ENCODE results near the gene SDK1. TPM values are rescaled to one million over a fixed set of nuclear protein-coding genes. Genes with fewer than 3 reads are reported as not detected.
A peak's percentile ranks its signal among the peaks of the same experiment; 100 is the strongest.

The SDK1 gene
- total RNA-seq, 1 experiment from 2014 or later = 20.0 TPM

GRCh38 chr7:3267966-3268690, 32.9 kb upstream of the SDK1 start:
- intact Hi-C loops (cut with micrococcal nuclease; ENCODE audit: unreplicated experiment) = no loop called here
- Mint-ChIP-seq H3K4me3 (ENCODE audit: low read depth, unreplicated experiment) (no peak overlapping the region), H3K27ac (ENCODE audit: unreplicated experiment) (no peak overlapping the region), H3K36me3 (ENCODE audit: insufficient read depth, unreplicated experiment) (no peaks in the 10 kb centered on the region), H3K9me3 (ENCODE audit: low read depth, unreplicated experiment) (no peaks in the 10 kb centered on the region), H3K27me3 (ENCODE audit: unreplicated experiment) (peaks cover 19% of the 10 kb centered on the region), H3K4me1 (ENCODE audit: low read depth, unreplicated experiment) (peaks cover 8% of the 10 kb centered on the region)
- CTCF ChIA-PET = interaction anchor here (1.3 kb wide), 1 partner anchor 16 kb away, joined by 3 read pairs; no protein-coding TSS in a partner anchor
- DNase-seq = no peak
- BruUV-seq (replicated peaks) = no TSS peak
- TF ChIP-seq CTCF (IDR thresholded peaks at IDR 0.05; ENCODE audit: unreplicated experiment) = no peak

GRCh38 chr7:3270362-3270761, 30.7 kb upstream of the SDK1 start:
- Mint-ChIP-seq H3K4me3 (ENCODE audit: low read depth, unreplicated experiment) (no peak overlapping the region), H3K9me3 (ENCODE audit: low read depth, unreplicated experiment) (no peaks in the 10 kb centered on the region), H3K27me3 (ENCODE audit: unreplicated experiment) (peaks cover under 1% of the 10 kb centered on the region), H3K36me3 (ENCODE audit: insufficient read depth, unreplicated experiment) (no peaks in the 10 kb centered on the region), H3K27ac (ENCODE audit: unreplicated experiment) (no peak overlapping the region), H3K4me1 (ENCODE audit: low read depth, unreplicated experiment) (peaks cover 9% of the 10 kb centered on the region)
- intact Hi-C loops (cut with micrococcal nuclease; ENCODE audit: unreplicated experiment) = no loop called here
- CTCF ChIA-PET = no interaction called here
- no peak for DNase-seq
- no TSS peak for BruUV-seq (replicated peaks)
- no peak for TF ChIP-seq CTCF (IDR thresholded peaks at IDR 0.05; ENCODE audit: unreplicated experiment)

GRCh38 chr7:3271298-3271697, 29.8 kb upstream of the SDK1 start:
- Mint-ChIP-seq H3K27me3 (ENCODE audit: unreplicated experiment) (no peaks in the 10 kb centered on the region), H3K9me3 (ENCODE audit: low read depth, unreplicated experiment) (no peaks in the 10 kb centered on the region), H3K4me1 (ENCODE audit: low read depth, unreplicated experiment) (peaks cover 9% of the 10 kb centered on the region), H3K4me3 (ENCODE audit: low read depth, unreplicated experiment) (no peak overlapping the region), H3K36me3 (ENCODE audit: insufficient read depth, unreplicated experiment) (no peaks in the 10 kb centered on the region), H3K27ac (ENCODE audit: unreplicated experiment) (no peak overlapping the region)
- DNase-seq = no peak
- no TSS peak for BruUV-seq (replicated peaks)
- CTCF ChIA-PET = no interaction called here
- no peak for TF ChIP-seq CTCF (IDR thresholded peaks at IDR 0.05; ENCODE audit: unreplicated experiment)
- intact Hi-C loops (cut with micrococcal nuclease; ENCODE audit: unreplicated experiment) = no loop called here

- Mint-ChIP-seq H3K27ac (ENCODE audit: unreplicated experiment) (no peak overlapping the region), H3K4me1 (ENCODE audit: low read depth, unreplicated experiment) (peaks cover 9% of the 10 kb centered on the region), H3K9me3 (ENCODE audit: low read depth, unreplicated experiment) (peaks cover 3% of the 10 kb centered on the region), H3K36me3 (ENCODE audit: insufficient read depth, unreplicated experiment) (no peaks in the 10 kb centered on the region), H3K27me3 (ENCODE audit: unreplicated experiment) (no peaks in the 10 kb centered on the region), H3K4me3 (ENCODE audit: low read depth, unreplicated experiment) (no peak overlapping the region)
- DNase-seq = peak; percentile 9
- BruUV-seq (replicated peaks) = no TSS peak
- intact Hi-C loops (cut with micrococcal nuclease; ENCODE audit: unreplicated experiment) = no loop called here
- CTCF ChIA-PET = interaction anchor here (0.7 kb wide), 1 partner anchor 46 kb away, joined by 3 read pairs; no protein-coding TSS in a partner anchor
- no peak for TF ChIP-seq CTCF (IDR thresholded peaks at IDR 0.05; ENCODE audit: unreplicated experiment)
These were observed 28.3 kb upstream of the SDK1 start for GRCh38 chr7:3272691-3273141.
